ENCODE results near the gene KRT6B. TPM values are rescaled to one million over a fixed set of nuclear protein-coding genes. Genes with fewer than 3 reads are reported as not detected.

Gene KRT6B
- total and polyA plus RNA-seq, 9 of the 15 experiments (the other 6 are each of a cell fraction or from before 2014, with no cell fraction given) = not detected

DNA sequence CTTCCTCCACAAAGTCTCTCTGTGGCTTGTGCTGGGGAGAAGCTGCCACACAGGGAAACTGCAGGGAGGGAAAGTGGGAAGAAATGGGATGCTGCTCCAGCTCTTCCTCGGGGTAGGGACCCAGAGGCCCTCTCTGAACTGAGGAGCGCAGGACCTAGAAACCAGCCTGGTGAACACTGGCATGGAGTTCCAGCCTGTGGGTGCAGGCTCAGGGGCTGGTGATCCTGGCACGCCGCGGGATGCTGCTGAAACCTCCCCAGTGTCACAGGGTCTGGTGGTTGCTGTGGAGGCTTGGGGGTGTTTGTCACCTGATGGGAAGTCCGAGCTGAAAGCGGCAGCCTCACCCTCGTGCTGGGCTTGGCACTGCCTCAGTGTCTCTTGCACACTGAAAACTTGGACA lies 12.5 kb downstream of the KRT6B start (continued):
- TF ChIP-seq, protein P1, sequence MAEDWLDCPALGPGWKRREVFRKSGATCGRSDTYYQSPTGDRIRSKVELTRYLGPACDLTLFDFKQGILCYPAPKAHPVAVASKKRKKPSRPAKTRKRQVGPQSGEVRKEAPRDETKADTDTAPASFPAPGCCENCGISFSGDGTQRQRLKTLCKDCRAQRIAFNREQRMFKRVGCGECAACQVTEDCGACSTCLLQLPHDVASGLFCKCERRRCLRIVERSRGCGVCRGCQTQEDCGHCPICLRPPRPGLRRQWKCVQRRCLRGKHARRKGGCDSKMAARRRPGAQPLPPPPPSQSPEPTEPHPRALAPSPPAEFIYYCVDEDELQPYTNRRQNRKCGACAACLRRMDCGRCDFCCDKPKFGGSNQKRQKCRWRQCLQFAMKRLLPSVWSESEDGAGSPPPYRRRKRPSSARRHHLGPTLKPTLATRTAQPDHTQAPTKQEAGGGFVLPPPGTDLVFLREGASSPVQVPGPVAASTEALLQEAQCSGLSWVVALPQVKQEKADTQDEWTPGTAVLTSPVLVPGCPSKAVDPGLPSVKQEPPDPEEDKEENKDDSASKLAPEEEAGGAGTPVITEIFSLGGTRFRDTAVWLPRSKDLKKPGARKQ (CRISPR knock-in tag; IDR thresholded peaks at IDR 0.05) = no peak

DNA sequence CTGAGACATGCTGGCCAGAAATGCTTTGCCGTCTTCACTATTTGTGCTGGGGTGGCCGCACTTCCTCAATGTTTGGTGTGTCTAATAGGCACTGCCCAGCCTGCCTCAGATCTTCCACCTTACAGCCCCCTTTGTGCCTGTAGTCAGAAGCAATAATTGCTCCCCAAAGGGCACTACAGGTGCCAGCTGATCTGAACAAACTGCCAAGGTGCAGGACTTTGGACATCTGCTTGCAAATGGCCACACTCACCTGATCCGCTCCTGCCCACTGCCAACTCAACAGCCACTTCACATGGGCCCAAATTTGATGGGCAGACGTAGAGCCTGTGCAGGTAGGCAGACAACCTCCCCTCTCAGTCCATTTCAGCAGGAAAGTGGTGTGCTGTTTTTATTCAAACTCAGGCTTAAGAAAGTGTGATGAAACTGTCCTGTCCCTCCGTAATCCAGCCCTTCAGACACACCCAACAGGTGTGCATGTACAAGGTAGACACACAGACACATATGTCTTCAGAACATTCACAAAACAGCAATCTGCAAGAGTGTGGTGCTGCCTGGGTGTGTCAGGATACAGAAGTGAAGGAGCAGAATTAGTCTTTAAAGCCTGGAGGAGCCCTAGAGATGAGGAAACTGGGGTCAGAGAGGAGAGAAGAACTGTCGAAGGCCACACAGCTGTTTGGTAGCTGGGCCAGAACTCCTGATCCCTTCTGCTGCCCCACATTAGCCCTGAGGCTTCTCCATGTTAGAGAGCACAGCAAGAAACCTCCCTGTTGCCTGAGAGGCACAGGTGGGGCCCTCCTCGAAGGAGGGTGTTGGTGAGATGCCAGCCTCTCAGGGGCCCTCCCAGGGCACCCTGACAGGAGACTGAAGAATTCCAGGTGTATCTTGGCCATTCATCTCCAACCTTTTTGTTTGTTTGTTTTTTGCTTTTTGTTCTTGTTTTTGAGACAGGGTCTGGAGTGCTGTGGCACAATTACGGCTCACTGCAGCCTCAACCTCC lies 13.3 kb downstream of the KRT6B start:
- POLR2A ChIA-PET = interaction anchor here (1.2 to 1.3 kb wide), 2 partner anchors 9 to 12 kb away, joined by 3 to 4 read pairs; no protein-coding TSS in a partner anchor
- FAIRE-seq = no peak
- no peak for TF ChIP-seq ELF2 (CRISPR knock-in tag; IDR thresholded peaks at IDR 0.05)
- no peak for TF ChIP-seq TAF1 (IDR thresholded peaks at IDR 0.05; ENCODE audit: control insufficient read depth, extremely low read depth, insufficient read depth, low read length, severe bottlenecking)
- no peak for TF ChIP-seq ZNF134 (CRISPR knock-in tag; conservative IDR thresholded peaks at IDR 0.05)
- no peak for TF ChIP-seq PTBP1 (IDR thresholded peaks at IDR 0.05; ENCODE audit: low read depth, low read length)
- TF ChIP-seq PHF20 (IDR thresholded peaks at IDR 0.05; ENCODE audit: partially characterized antibody) = no peak
- TF ChIP-seq GABPB2 (CRISPR knock-in tag; conservative IDR thresholded peaks at IDR 0.05) = no peak
- TF ChIP-seq, protein P2, sequence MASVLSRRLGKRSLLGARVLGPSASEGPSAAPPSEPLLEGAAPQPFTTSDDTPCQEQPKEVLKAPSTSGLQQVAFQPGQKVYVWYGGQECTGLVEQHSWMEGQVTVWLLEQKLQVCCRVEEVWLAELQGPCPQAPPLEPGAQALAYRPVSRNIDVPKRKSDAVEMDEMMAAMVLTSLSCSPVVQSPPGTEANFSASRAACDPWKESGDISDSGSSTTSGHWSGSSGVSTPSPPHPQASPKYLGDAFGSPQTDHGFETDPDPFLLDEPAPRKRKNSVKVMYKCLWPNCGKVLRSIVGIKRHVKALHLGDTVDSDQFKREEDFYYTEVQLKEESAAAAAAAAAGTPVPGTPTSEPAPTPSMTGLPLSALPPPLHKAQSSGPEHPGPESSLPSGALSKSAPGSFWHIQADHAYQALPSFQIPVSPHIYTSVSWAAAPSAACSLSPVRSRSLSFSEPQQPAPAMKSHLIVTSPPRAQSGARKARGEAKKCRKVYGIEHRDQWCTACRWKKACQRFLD (CRISPR knock-in tag; IDR thresholded peaks at IDR 0.05) = no peak
- no peak for TF ChIP-seq CEBPB (tag; IDR thresholded peaks at IDR 0.05)
- TF ChIP-seq BRD9 (IDR thresholded peaks at IDR 0.05; ENCODE audit: low read depth, partially characterized antibody) = no peak

More for the DNA sequence above, 13.3 kb downstream of the KRT6B start:
- Histone ChIP-seq H3K9me1 (ENCODE audit: control insufficient read depth, insufficient read depth, low read length) (no peaks in the 10 kb centered on the region), H3K4me1 (replicated peaks in 1 of 2; ENCODE audit: control insufficient read depth in 2 of 2, insufficient read depth in 2 of 2, low read length in 2 of 2) (no peaks in the 10 kb centered on the region), H3K27ac (ENCODE audit: extremely low read depth, low read depth, low read length) (no peak overlapping the region), H3K9ac (ENCODE audit: insufficient read depth in 1 of 2, low read depth in 2 of 2, low read length in 2 of 2) (no peak overlapping the region), H3K4me3 (no peak overlapping the region), H3K79me2 (ENCODE audit: control insufficient read depth, insufficient read depth, low read length) (no peaks in the 10 kb centered on the region), H3K36me3 (ENCODE audit: control insufficient read depth, insufficient read depth, low read length) (no peaks in the 10 kb centered on the region), H3K27me3 (ENCODE audit: control insufficient read depth in 2 of 2, insufficient read depth in 2 of 2, low read length in 2 of 2) (peaks cover 5 to 39% of the 10 kb centered on the region in 2 experiments), H4K20me1 (replicated peaks; ENCODE audit: control insufficient read depth, insufficient read depth, low read length) (no peaks in the 10 kb centered on the region), H2AFZ (ENCODE audit: low read depth, low read length) (no peak overlapping the region), H3K9me3 (replicated peaks; ENCODE audit: control insufficient read depth, insufficient read depth, low read depth, low read length) (no peaks in the 10 kb centered on the region), H3K4me2 (ENCODE audit: insufficient read depth, low read length) (no peak overlapping the region)
- DNase-seq (ENCODE audit: extremely low read depth in 1 of 4, low spot score in 3 of 4) (no peak), ATAC-seq (no peak)
- CTCF ChIA-PET (ENCODE audit: low intra/inter-chr PET ratio) = no interaction called here
- no TSS peak for BruUV-seq (replicated peaks)
- WGBS (ENCODE audit: insufficient coverage, low coverage, missing lambda C conversion rate) = 0% methylated on average over 7 of the region's 8 CpGs
- intact Hi-C loops (cut with micrococcal nuclease) = no loop called here
- in situ Hi-C loops (cut with MboI) = no loop called here
